Measurements from ENCODE around the gene CCSER1.

- TF ChIP-seq, protein P1, sequence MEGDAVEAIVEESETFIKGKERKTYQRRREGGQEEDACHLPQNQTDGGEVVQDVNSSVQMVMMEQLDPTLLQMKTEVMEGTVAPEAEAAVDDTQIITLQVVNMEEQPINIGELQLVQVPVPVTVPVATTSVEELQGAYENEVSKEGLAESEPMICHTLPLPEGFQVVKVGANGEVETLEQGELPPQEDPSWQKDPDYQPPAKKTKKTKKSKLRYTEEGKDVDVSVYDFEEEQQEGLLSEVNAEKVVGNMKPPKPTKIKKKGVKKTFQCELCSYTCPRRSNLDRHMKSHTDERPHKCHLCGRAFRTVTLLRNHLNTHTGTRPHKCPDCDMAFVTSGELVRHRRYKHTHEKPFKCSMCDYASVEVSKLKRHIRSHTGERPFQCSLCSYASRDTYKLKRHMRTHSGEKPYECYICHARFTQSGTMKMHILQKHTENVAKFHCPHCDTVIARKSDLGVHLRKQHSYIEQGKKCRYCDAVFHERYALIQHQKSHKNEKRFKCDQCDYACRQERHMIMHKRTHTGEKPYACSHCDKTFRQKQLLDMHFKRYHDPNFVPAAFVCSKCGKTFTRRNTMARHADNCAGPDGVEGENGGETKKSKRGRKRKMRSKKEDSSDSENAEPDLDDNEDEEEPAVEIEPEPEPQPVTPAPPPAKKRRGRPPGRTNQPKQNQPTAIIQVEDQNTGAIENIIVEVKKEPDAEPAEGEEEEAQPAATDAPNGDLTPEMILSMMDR (IDR thresholded peaks at IDR 0.05; ENCODE audit: low read depth, low read length, missing input control): no peak
- no peak for TF ChIP-seq RAD21 (IDR thresholded peaks at IDR 0.05)
- no peak for TF ChIP-seq RXRA (IDR thresholded peaks at IDR 0.05)
- TF ChIP-seq EGR1 (IDR thresholded peaks at IDR 0.05; ENCODE audit: low read depth in 2 of 2): no peak
- no peak for TF ChIP-seq JUND (IDR thresholded peaks at IDR 0.05)
- TF ChIP-seq FOXA1 (IDR thresholded peaks at IDR 0.05): no peak
These were observed 458.8 kb downstream of the CCSER1 start for GRCh38 chr4:90585961-90586360.

Data from liver (tissue), 3 donors.